ENCODE measurements around the gene NCS1. TPM values are rescaled to one million over a fixed set of nuclear protein-coding genes. Genes with fewer than 3 reads are reported as not detected.

The NCS1 gene
- total RNA-seq, 1 experiment from 2014 or later, result 18.2 TPM

DNA sequence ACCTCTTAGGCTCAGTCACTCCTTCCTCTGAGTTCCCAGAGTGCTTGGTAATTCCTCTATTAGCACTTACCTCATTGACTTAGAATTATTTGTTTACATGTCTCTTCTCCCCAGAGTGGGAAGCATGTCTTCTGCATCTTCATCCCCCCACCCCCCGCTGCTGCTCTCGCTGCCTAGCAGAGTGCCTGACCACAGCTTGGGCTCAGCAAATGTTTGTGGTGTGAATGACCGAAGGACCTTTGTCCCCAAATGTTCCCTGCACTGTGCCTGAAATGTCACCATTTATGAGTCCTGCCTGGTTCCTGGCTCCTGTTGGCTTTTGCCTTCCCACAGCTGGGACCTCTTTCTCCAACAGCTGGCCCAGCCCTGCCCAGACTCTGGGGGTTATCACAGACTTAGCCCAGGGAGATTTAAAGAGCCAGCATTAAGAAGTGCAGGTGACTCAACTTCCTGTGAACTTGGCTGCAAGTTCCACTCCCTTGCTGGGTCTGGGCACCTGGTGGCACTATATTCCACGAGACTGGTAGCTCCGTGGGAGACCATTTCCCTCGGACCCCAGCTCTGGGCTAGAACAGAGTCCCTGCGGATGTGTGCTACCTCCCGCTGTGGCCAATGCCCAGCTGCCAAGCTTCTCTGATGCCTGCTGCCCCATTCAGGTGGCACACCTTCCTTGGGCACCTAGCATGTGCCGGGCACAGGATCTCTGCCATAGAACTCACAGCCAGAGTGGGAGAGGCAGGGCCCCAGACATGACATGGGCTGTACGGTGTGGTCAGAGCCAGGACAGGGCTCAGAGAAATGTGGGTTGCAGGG lies 91.6 kb downstream of the NCS1 start:
- CTCF ChIA-PET, result interaction anchor here (0.6 kb wide), 1 partner anchor 66 kb away, joined by 3 read pairs; no protein-coding TSS in a partner anchor
- no peak overlapping the region for H3K4me3 ChIP-seq (ENCODE audit: low read depth, low read length)
- no peaks in the 10 kb centered on the region for H3K9me3 ChIP-seq
- no peak overlapping the region for H3K4me3 Mint-ChIP-seq (ENCODE audit: unreplicated experiment)
- peaks cover 9% of the 10 kb centered on the region for H3K27me3 Mint-ChIP-seq (ENCODE audit: insufficient read depth, unreplicated experiment)
- POLR2A ChIA-PET, result no interaction called here
- BruUV-seq (replicated peaks), result no TSS peak
- no peak for TF ChIP-seq CTCF (IDR thresholded peaks at IDR 0.05; ENCODE audit: insufficient read depth in 1 of 2, low read depth in 1 of 2, low read length in 1 of 2, severe bottlenecking in 1 of 2, unreplicated experiment in 1 of 2)
- no peaks in the 10 kb centered on the region for H3K4me1 ChIP-seq
- no peaks in the 10 kb centered on the region for H3K9me3 Mint-ChIP-seq (ENCODE audit: unreplicated experiment)
- H3K27ac Mint-ChIP-seq (ENCODE audit: unreplicated experiment), result no peak overlapping the region
- no peak for DNase-seq
- intact Hi-C loops (cut with micrococcal nuclease; ENCODE audit: unreplicated experiment), result no loop called here
- H3K36me3 ChIP-seq (ENCODE audit: control insufficient read depth, insufficient read depth, low read length), result no peaks in the 10 kb centered on the region
- H3K27me3 ChIP-seq (replicated peaks; ENCODE audit: control insufficient read depth, insufficient read depth, low read length), result no peaks in the 10 kb centered on the region
- H3K36me3 Mint-ChIP-seq (ENCODE audit: insufficient read depth, unreplicated experiment), result no peaks in the 10 kb centered on the region
- H3K4me1 Mint-ChIP-seq (ENCODE audit: low read depth, unreplicated experiment), result peaks cover 6% of the 10 kb centered on the region

- H3K36me3 ChIP-seq (ENCODE audit: control insufficient read depth, insufficient read depth, low read length), result no peaks in the 10 kb centered on the region
- Mint-ChIP-seq H3K36me3 (ENCODE audit: insufficient read depth, unreplicated experiment) (no peaks in the 10 kb centered on the region), H3K27ac (ENCODE audit: unreplicated experiment) (no peak overlapping the region), H3K4me3 (ENCODE audit: unreplicated experiment) (no peak overlapping the region), H3K27me3 (ENCODE audit: insufficient read depth, unreplicated experiment) (peaks cover 9% of the 10 kb centered on the region), H3K9me3 (ENCODE audit: unreplicated experiment) (no peaks in the 10 kb centered on the region), H3K4me1 (ENCODE audit: low read depth, unreplicated experiment) (peaks cover 6% of the 10 kb centered on the region)
- intact Hi-C loops (cut with micrococcal nuclease; ENCODE audit: unreplicated experiment), result no loop called here
- DNase-seq, result no peak
- H3K9me3 ChIP-seq, result no peaks in the 10 kb centered on the region
- no TSS peak for BruUV-seq (replicated peaks)
- TF ChIP-seq CTCF (IDR thresholded peaks at IDR 0.05; ENCODE audit: insufficient read depth in 1 of 2, low read depth in 1 of 2, low read length in 1 of 2, severe bottlenecking in 1 of 2, unreplicated experiment in 1 of 2), result no peak
- H3K4me3 ChIP-seq (ENCODE audit: low read depth, low read length), result no peak overlapping the region
- H3K4me1 ChIP-seq, result no peaks in the 10 kb centered on the region
- H3K27me3 ChIP-seq (replicated peaks; ENCODE audit: control insufficient read depth, insufficient read depth, low read length), result no peaks in the 10 kb centered on the region
- POLR2A ChIA-PET, result no interaction called here
- CTCF ChIA-PET, result no interaction called here
Observed at GRCh38 chr9:130264414-130265350, 92.5 kb downstream of the NCS1 start.

- Mint-ChIP-seq H3K4me3 (ENCODE audit: unreplicated experiment) (peak within 1 kb of the TSS; percentile 35), H3K4me1 (ENCODE audit: low read depth, unreplicated experiment) (peaks cover 6% of the 10 kb centered on the region), H3K27ac (ENCODE audit: unreplicated experiment) (no peak within 1 kb of the TSS), H3K9me3 (ENCODE audit: unreplicated experiment) (no peaks in the 10 kb centered on the region), H3K27me3 (ENCODE audit: insufficient read depth, unreplicated experiment) (peaks cover 5% of the 10 kb centered on the region), H3K36me3 (ENCODE audit: insufficient read depth, unreplicated experiment) (no peaks in the 10 kb centered on the region)
- H3K4me1 ChIP-seq, result no peaks in the 10 kb centered on the region
- BruUV-seq (replicated peaks), result no TSS peak
- no peak for TF ChIP-seq CTCF (IDR thresholded peaks at IDR 0.05; ENCODE audit: insufficient read depth in 1 of 2, low read depth in 1 of 2, low read length in 1 of 2, severe bottlenecking in 1 of 2, unreplicated experiment in 1 of 2)
- H3K36me3 ChIP-seq (ENCODE audit: control insufficient read depth, insufficient read depth, low read length), result no peaks in the 10 kb centered on the region
- intact Hi-C loops (cut with micrococcal nuclease; ENCODE audit: unreplicated experiment), result no loop called here
- POLR2A ChIA-PET, result no interaction called here
- H3K4me3 ChIP-seq (ENCODE audit: low read depth, low read length), result no peak within 1 kb of the TSS
- CTCF ChIA-PET, result no interaction called here
- no peaks in the 10 kb centered on the region for H3K9me3 ChIP-seq
- no peak for DNase-seq
- H3K27me3 ChIP-seq (replicated peaks; ENCODE audit: control insufficient read depth, insufficient read depth, low read length), result no peaks in the 10 kb centered on the region
Observed at GRCh38 chr9:130265431-130266235, 93.4 kb downstream of the NCS1 start, which contains the start of gene HMCN2. TSS of gene HMCN2 (plus strand) at chr9:130265760. CDS start at chr9:130265879, 119 bp downstream.

Measured in Caco-2 (cell line).